GM12892 (cell line): ENCODE data around the gene FAM219A.

Source experiments
- DNase-seq: peaks from one replicate; pipeline ENCODE4 v3.0.0; 2011; ENCODE audit not compliant: insufficient read length
- FAIRE-seq: peaks from 2 replicates; lab custom pipeline; 2011; peaks lifted over from hg19 to GRCh38; lab: Jason Lieb, UNC
- POLR2A ChIP-seq: IDR thresholded peaks from 2 replicates; pipeline ENCODE4 v1.6.1; 2011; ENCODE audit warnings: low read depth, low read length, control low read depth
- POLR2AphosphoS5 ChIP-seq: IDR thresholded peaks from 2 replicates; pipeline ENCODE4 v1.6.1; 2011; ENCODE audit warnings: low read depth, low read length, control low read depth
- TAF1 ChIP-seq: IDR thresholded peaks from 2 replicates; pipeline ENCODE4 v1.6.1; 2011; ENCODE audit warnings: low read depth, mild to moderate bottlenecking, control low read depth, low read length, borderline replicate concordance

Gene FAM219A

DNA sequence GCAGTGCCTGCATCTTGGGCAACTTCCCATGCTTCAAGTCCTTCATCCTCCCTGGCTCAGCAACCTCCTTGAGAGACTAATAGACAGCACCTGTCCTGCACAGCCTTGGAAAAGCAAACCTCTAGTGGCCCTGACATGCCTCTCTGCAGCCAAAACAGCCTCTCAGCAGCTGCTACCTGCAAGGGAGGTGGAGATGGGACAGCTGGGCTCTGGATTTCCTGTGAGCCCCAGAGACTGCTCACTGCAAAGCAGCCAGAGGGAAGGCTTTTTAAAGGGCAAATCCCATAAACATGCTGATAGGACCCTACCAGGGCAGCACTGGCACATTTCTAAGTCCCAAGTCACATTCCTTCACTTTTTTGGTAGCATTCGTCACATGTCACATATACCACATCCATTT, 50.2 kb downstream of the FAM219A start:
- TF ChIP-seq POLR2AphosphoS5 (no peak), TAF1 (no peak), POLR2A (no peak)
- no peak for DNase-seq
- FAIRE-seq, result no peak

- DNase-seq (no peak), FAIRE-seq (no peak)
- TF ChIP-seq POLR2AphosphoS5, result no peak
Observed at GRCh38 chr9:34406219-34406618, 52.2 kb downstream of the FAM219A start.

- FAIRE-seq (no peak), DNase-seq (no peak)
- TF ChIP-seq POLR2A (no peak), POLR2AphosphoS5 (no peak), TAF1 (no peak)
Observed at GRCh38 chr9:34405719-34406118, 52.7 kb downstream of the FAM219A start.

GRCh38 chr9:34403554-34404380, 54.6 kb downstream of the FAM219A start:
- peak; percentile 86 for FAIRE-seq
- DNase-seq, result no peak
- TF ChIP-seq TAF1 (no peak), POLR2A (no peak), POLR2AphosphoS5 (no peak)

DNA sequence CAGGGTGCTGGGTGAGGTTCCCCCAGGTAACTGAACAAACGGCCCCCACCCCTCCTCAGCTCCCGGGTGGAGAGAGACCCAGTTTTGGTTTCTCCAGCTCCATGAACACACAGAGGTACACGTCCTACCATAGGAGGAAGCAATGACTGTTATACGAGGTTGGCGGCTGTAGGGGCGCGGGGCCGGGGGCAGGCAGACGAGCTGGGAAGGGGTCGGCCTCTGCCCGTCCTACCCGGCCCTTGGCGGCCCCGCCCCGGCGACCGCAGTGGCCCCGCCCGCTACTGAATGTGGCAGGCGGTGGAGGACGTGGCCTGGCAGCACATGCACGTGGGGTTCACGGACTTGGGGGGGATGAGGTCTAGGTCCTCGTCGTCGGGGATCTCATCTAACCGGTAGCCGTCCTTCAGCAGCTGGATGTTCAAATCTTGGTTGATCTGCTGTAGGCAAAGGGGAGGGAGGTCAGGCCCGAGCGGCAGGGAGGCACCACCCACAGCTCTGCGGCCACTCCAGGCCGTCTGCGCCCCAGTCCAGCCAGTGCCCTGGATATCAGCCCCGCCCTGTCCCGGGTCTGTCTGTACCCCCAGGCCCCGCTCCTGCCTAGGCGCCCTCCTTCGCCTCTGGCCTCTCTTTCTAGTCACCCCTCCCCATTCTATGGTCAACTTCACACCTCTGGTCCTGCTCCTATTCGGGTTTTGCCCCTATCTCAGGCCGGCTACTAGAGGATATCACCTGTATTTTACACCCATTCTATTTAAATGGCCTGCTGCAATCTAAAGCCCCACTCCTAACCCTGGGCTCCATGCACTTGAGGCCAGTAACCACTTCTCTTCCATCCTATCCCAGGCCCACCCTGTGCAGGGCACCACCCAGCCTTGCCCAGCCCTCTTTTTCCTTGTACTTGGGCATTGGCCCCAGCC, 57.4 kb downstream of the FAM219A start:
- DNase-seq (no peak), FAIRE-seq (no peak)
- TF ChIP-seq POLR2A (no peak), POLR2AphosphoS5 (no peak), TAF1 (no peak)

DNA sequence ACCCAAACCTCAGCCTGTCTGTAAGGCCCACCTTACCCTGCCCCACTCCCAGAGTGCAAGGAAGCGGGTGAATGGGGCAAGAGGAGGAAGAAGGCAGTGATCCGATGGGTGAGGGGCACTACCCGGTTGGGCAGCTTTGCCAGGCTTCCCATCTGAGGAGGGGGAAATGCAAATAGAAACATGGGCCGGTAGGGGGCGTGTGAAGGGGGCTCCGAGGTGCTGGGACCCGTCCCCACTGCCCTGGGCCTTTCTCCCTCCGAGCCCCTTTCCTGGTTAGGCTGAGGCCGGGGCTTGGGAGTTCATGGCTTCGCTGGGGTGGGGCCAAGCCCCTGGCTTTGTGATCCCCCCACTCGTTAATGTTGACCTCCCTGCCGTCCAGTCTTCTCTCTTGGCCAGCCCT, 58.1 kb downstream of the FAM219A start:
- DNase-seq (no peak), FAIRE-seq (no peak)
- no peak for TF ChIP-seq POLR2AphosphoS5
- TF ChIP-seq POLR2A, result no peak
- no peak for TF ChIP-seq TAF1

DNA sequence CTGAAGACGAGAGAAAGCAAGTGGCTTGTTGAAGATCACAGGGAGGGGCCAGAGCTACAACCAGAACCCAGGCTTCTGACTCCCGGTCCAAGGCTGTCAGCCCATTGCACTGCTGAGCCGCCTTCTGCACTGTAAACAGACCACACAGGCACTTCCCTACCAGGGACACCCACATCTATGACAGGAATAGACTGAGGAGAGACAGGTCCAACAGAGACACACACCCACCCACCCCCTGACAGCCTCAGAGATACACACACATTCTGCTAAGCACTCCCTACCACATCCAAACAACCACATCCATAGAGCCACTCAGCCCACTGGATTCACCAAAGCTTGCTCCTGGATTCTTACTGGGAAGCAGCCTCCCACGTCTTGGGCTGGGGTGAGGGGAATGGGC, 58.6 kb downstream of the FAM219A start:
- FAIRE-seq (no peak), DNase-seq (no peak)
- TF ChIP-seq POLR2AphosphoS5, result no peak
- no peak for TF ChIP-seq POLR2A
- no peak for TF ChIP-seq TAF1

- no peak for TF ChIP-seq POLR2AphosphoS5
- TF ChIP-seq TAF1, result no peak
- TF ChIP-seq POLR2A, result no peak
- FAIRE-seq (no peak), DNase-seq (no peak)
Observed at GRCh38 chr9:34398875-34399274, 59.5 kb downstream of the FAM219A start.

- no peak for DNase-seq
- no peak for FAIRE-seq
- TF ChIP-seq TAF1 (no peak), POLR2A (no peak), POLR2AphosphoS5 (no peak)
Observed at GRCh38 chr9:34396276-34397214, 61.8 kb downstream of the FAM219A start.

GRCh38 chr9:34392511-34392910, 65.9 kb downstream of the FAM219A start:
- FAIRE-seq (no peak), DNase-seq (no peak)
- no peak for TF ChIP-seq POLR2AphosphoS5
- no peak for TF ChIP-seq TAF1
- no peak for TF ChIP-seq POLR2A
